Measurements from ENCODE around the gene C17orf100. TPM values are rescaled to one million over a fixed set of nuclear protein-coding genes. Genes with fewer than 3 reads are reported as not detected.

Gene C17orf100
- total and polyA plus RNA-seq, 2 of the 13 experiments (the other 11 are each of a cell fraction or from before 2014, with no cell fraction given) = 3.6 to 8.7 TPM

DNA sequence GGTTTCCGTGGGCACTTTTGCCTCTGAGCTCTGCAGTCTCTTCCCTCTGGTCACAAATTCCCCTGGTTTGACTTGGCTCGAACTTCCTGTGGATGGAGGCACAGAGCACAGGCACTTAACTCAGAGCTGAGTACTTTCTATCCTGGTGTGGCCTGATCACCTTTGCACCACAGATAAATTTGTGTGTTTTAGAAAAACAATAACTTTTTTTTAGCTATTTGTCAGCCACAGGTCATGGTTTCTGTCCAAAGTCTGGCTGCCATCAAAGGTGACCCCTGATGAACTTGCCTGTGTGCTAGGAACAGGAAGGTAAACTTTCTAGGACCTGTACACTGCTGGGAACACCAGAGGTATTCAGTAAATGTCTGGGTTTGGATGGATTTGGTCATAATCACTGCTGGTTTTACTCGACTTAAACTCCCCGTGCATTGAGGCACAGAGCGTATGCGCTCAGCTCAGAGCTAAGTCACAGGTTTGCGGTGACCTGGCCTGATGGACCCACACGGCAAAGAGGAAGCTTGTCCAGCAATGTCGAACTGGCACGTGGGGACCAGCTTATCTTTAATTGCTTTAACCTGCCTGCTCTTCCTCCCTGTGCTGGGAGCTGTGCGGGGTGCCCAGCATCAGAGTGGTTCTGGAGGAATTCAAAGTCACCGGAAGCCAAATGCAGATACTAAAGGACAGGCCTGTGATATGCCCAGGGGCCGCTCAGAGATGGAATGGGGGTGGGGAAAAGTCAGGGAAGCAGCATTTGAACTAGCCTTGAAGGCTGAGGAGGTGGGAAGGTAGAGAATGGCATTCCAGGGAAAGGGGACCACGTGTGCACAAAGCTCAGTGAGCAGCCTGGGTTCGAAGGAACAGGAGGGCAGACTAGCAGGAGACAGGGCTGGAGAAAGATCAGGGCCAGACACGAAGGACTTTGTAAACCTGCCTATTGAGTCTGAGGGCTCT lies 48.7 kb downstream of the C17orf100 start (continued):
- TF ChIP-seq ZNF639 (CRISPR knock-in tag; conservative IDR thresholded peaks at IDR 0.05) (peak; percentile 28; the same call in 1 of the 2 replicates), KDM2A (CRISPR knock-in tag; IDR thresholded peaks at IDR 0.05; ENCODE audit: borderline replicate concordance, low read depth) (no peak; the same call in 1 of the 2 replicates), ZFAT (CRISPR knock-in tag; conservative IDR thresholded peaks at IDR 0.05) (no peak), ZNF256 (CRISPR knock-in tag; conservative IDR thresholded peaks at IDR 0.05) (no peak), RFXAP (CRISPR knock-in tag; IDR thresholded peaks at IDR 0.05; ENCODE audit: borderline replicate concordance) (peak; percentile 76; the same call in 1 of the 2 replicates), PTBP1 (IDR thresholded peaks at IDR 0.05; ENCODE audit: low read depth, low read length, poor library complexity, severe bottlenecking) (no peak), PHF5A (CRISPR knock-in tag; IDR thresholded peaks at IDR 0.05; ENCODE audit: low read depth, unreplicated experiment) (peak; percentile 93), ZNF180 (CRISPR knock-in tag; IDR thresholded peaks at IDR 0.05; ENCODE audit: borderline replicate concordance, low read depth) (no peak), ZNF264 (CRISPR knock-in tag; IDR thresholded peaks at IDR 0.05) (peak; percentile 85; the same call in 1 of the 2 replicates), RNF2 (conservative IDR thresholded peaks at IDR 0.05; ENCODE audit: low read depth) (0 out of 2 replicates have a peak, but pooled peaks have one; percentile 32), ZNF260 (CRISPR knock-in tag; IDR thresholded peaks at IDR 0.05; ENCODE audit: borderline replicate concordance, low read depth) (no peak), ZNF572 (CRISPR knock-in tag; IDR thresholded peaks at IDR 0.05) (peak; percentile 57; the same call in 1 of the 2 replicates), FOXP1 (IDR thresholded peaks at IDR 0.05) (peak; percentile 56; the same call in 1 of the 2 replicates), FOXP1 (CRISPR knock-in tag; IDR thresholded peaks at IDR 0.05) (peak; percentile 93), ZKSCAN8 (CRISPR knock-in tag; IDR thresholded peaks at IDR 0.05; ENCODE audit: borderline replicate concordance) (peak; percentile 87; the same call in 1 of the 2 replicates), ZNF75D (CRISPR knock-in tag; IDR thresholded peaks at IDR 0.05; ENCODE audit: borderline replicate concordance) (no peak), FOXJ3 (CRISPR knock-in tag; IDR thresholded peaks at IDR 0.05; ENCODE audit: borderline replicate concordance) (peak; percentile 96), GATAD2A (CRISPR knock-in tag; IDR thresholded peaks at IDR 0.05) (peak; percentile 96), KDM5B (CRISPR knock-in tag; IDR thresholded peaks at IDR 0.05; ENCODE audit: borderline replicate concordance) (no peak), FOSL1 (CRISPR knock-in tag; IDR thresholded peaks at IDR 0.05; ENCODE audit: borderline replicate concordance) (peak; percentile 38; the same call in 1 of the 2 replicates), ZBTB20 (CRISPR knock-in tag; IDR thresholded peaks at IDR 0.05; ENCODE audit: borderline replicate concordance, low read depth) (peak; percentile 84; the same call in 1 of the 2 replicates), SMYD3 (CRISPR knock-in tag; IDR thresholded peaks at IDR 0.05) (peak; percentile 81), TBX3 (IDR thresholded peaks at IDR 0.05; ENCODE audit: borderline replicate concordance) (peak; percentile 89)
- TF ChIP-seq, protein P1, sequence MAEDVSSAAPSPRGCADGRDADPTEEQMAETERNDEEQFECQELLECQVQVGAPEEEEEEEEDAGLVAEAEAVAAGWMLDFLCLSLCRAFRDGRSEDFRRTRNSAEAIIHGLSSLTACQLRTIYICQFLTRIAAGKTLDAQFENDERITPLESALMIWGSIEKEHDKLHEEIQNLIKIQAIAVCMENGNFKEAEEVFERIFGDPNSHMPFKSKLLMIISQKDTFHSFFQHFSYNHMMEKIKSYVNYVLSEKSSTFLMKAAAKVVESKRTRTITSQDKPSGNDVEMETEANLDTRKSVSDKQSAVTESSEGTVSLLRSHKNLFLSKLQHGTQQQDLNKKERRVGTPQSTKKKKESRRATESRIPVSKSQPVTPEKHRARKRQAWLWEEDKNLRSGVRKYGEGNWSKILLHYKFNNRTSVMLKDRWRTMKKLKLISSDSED (CRISPR knock-in tag; IDR thresholded peaks at IDR 0.05) = no peak
- TF ChIP-seq, protein P2, sequence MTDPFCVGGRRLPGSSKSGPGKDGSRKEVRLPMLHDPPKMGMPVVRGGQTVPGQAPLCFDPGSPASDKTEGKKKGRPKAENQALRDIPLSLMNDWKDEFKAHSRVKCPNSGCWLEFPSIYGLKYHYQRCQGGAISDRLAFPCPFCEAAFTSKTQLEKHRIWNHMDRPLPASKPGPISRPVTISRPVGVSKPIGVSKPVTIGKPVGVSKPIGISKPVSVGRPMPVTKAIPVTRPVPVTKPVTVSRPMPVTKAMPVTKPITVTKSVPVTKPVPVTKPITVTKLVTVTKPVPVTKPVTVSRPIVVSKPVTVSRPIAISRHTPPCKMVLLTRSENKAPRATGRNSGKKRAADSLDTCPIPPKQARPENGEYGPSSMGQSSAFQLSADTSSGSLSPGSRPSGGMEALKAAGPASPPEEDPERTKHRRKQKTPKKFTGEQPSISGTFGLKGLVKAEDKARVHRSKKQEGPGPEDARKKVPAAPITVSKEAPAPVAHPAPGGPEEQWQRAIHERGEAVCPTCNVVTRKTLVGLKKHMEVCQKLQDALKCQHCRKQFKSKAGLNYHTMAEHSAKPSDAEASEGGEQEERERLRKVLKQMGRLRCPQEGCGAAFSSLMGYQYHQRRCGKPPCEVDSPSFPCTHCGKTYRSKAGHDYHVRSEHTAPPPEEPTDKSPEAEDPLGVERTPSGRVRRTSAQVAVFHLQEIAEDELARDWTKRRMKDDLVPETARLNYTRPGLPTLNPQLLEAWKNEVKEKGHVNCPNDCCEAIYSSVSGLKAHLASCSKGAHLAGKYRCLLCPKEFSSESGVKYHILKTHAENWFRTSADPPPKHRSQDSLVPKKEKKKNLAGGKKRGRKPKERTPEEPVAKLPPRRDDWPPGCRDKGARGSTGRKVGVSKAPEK (CRISPR knock-in tag; IDR thresholded peaks at IDR 0.05; ENCODE audit: borderline replicate concordance) = 0 out of 2 replicates have a peak, but pooled peaks have one; percentile 58
